IPS DF 6.9 (cell line): ENCODE measurements around the gene RNPS1.
"Not testable (repeated sequence)": the region's sequence is repeated elsewhere in the genome, so short reads cannot be mapped to it uniquely, and the experiment has no call there.

Experiments
- DNase-seq: peaks from one replicate; pipeline ENCODE4 v3.0.0-alpha.2; 2013; ENCODE audit warnings: low read depth, low spot score
- H3K27ac ChIP-seq: one replicate; pipeline ENCODE4 v1.5.1; 2013; ENCODE audit warnings: low read length, control low read depth
- H3K27me3 ChIP-seq: 2 replicates; pipeline ENCODE4 v1.6.1; 2013; ENCODE audit warnings: mild to moderate bottlenecking, low read length; ENCODE audit not compliant: control insufficient read depth, insufficient read depth
- H3K36me3 ChIP-seq: 2 replicates; pipeline ENCODE4 v1.6.1; 2013; ENCODE audit warnings: low read length; ENCODE audit not compliant: control insufficient read depth, insufficient read depth
- H3K4me1 ChIP-seq: 2 replicates; pipeline ENCODE4 v1.6.1; 2013; ENCODE audit warnings: low read length; ENCODE audit not compliant: control insufficient read depth, insufficient read depth
- H3K4me3 ChIP-seq: 2 replicates; pipeline ENCODE4 v1.5.1; 2013; ENCODE audit warnings: mild to moderate bottlenecking, low read length
- H3K9me3 ChIP-seq: 2 replicates; pipeline ENCODE4 v1.6.1; 2013; ENCODE audit warnings: low read length, inconsistent platforms; ENCODE audit not compliant: control insufficient read depth, insufficient read depth
- WGBS: extraction: QIAGEN DNeasy Blood & Tissue Kit; methylation state at CpG from one replicate; pipeline ENCODE4 v1.1.7; 2013; ENCODE audit warnings: mixed read lengths, missing lambda C conversion rate; ENCODE audit not compliant: insufficient read length, insufficient coverage; 5-methylcytosine and 5-hydroxymethylcytosine counted together

Gene RNPS1

DNA sequence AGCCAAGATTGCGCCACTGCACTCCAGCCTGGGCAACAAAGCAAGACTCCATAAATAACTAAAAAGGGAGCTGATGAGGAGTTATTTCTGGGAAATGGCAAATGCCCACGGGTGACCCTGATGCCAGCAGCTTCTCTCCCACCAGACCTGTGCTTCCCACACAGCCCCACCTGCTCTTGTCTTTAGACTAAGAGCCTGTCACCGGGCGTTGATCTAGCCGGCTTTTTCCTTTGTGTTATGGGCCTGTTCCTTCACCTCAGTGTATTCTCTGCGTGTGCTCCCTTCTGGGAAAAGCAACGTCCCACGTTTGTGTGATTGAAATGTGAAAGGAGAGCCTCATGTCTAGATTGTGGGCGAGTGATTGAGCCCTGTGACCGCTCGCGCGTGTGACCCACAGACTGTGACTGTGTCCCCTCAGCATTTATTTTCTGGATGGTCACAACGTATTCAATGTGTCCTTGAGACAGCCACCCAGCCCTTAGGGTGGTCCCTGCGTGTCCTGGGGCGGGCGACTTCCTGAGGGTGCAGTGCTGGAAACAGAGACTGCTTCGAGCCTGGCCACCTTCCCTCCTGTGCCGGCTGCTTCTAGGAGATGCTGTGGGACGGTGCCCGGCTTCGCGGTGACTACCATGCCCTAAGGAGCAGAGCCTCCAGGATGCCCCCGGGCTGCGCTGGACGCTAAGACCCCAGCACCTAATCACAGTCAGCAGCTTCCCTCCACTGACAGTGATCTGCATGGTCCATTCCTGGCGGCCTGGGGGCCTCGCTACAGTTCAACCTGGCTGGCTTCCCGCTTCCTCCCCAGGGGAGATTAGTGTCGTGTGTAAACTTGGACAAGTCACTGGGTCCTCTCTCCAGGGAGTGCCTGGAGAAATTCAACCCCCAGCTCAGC lies 7.8 kb upstream of the RNPS1 start:
- Histone ChIP-seq H3K27ac (no peak overlapping the region), H3K4me1 (peaks cover 1% of the 10 kb centered on the region; the same call in 1 of the 2 replicates), H3K27me3 (no peaks in the 10 kb centered on the region), H3K4me3 (no peak overlapping the region), H3K36me3 (no peaks in the 10 kb centered on the region; the same call in 1 of the 2 replicates), H3K9me3 (no peaks in the 10 kb centered on the region)
- DNase-seq = no peak
- WGBS = no CpG with 5 or more reads among the region's 30 CpGs

DNA sequence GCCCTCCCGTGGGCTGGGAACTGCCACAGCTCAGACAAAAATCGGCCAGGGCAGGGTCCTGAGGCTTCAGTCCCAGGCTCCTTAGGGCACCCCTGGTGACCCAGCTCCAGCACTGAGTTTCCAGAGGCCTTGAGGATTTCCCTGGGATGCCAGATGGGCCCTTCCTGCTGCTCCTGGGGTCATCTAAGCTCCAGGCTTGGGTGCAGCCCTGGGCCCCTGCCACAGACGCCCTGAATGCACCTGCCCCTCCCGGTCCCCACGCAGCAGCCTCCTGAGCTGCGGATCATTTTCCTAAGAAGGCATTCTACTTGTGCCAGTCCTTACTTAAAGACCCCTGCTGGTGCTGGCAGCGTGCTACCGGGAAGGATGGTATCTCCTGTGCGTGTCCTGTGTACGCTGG lies 6.0 kb upstream of the RNPS1 start:
- H3K4me1 ChIP-seq = peaks cover 1% of the 10 kb centered on the region; the same call in 1 of the 2 replicates
- WGBS = no CpG with 5 or more reads among the region's 10 CpGs
- no peaks in the 10 kb centered on the region for H3K27me3 ChIP-seq
- H3K36me3 ChIP-seq = no peaks in the 10 kb centered on the region; the same call in 1 of the 2 replicates
- H3K9me3 ChIP-seq = no peaks in the 10 kb centered on the region
- H3K4me3 ChIP-seq = no peak overlapping the region
- no peak for DNase-seq
- H3K27ac ChIP-seq = no peak overlapping the region

DNA sequence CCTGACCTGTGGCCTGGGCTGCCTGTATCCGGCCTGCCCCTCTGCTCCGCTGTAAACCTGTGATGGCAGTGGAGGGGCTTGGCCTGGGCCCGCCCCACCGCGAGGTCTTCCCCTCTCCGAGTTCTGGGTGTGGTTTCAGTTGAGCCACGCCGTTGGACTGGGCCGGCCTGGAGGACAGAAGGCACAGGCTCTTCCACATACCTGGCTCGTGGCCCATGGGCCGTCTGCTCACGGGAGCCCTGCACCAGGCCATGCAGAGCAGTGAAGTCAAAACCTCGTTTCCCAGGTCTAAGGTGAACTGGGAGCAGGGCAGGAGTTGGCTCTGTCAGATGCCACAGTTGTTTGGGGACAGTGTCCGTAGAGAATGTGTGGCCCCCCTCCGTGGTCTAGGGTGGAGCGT lies 5.6 kb upstream of the RNPS1 start:
- Histone ChIP-seq H3K27me3 (no peaks in the 10 kb centered on the region), H3K4me3 (no peak overlapping the region), H3K27ac (no peak overlapping the region), H3K36me3 (no peaks in the 10 kb centered on the region; the same call in 1 of the 2 replicates), H3K4me1 (peaks cover 1% of the 10 kb centered on the region; the same call in 1 of the 2 replicates), H3K9me3 (no peaks in the 10 kb centered on the region)
- DNase-seq = no peak
- WGBS = no CpG with 5 or more reads among the region's 16 CpGs

DNA sequence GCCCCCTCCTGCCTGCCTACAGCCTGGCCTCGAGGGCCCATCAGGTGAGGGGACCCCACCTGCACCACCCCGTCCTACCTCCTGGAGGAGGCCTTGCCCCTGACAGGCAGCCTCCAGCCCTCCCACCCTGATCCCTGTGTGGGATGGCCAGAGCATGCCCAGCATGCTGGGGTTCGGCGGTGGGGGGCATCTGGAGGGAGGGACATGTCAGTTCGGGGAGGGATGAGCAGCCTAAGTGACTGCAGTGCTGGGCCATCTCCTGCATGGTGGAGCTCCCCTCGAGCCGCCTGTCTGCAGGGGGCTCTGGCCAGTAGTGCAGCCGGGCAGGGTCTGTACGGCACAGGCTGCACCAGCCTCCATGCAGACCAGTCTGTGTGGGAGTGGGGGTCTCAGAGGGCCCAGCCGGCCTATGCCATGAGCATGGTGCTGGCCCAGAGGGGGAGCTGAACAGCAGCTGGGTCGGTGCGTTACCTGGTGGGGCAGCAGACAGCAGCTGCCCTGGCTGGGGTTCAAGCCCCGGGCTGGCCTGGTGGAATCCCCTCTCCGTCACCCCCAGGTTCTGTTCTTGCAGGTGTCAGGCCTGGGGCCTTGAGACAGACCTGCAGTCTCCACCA lies 4.0 kb upstream of the RNPS1 start:
- Histone ChIP-seq H3K4me3 (no peak overlapping the region), H3K27me3 (no peaks in the 10 kb centered on the region), H3K4me1 (no peaks in the 10 kb centered on the region), H3K36me3 (no peaks in the 10 kb centered on the region; the same call in 1 of the 2 replicates), H3K27ac (no peak overlapping the region), H3K9me3 (no peaks in the 10 kb centered on the region)
- WGBS = no CpG with 5 or more reads among the region's 14 CpGs
- DNase-seq = no peak

DNA sequence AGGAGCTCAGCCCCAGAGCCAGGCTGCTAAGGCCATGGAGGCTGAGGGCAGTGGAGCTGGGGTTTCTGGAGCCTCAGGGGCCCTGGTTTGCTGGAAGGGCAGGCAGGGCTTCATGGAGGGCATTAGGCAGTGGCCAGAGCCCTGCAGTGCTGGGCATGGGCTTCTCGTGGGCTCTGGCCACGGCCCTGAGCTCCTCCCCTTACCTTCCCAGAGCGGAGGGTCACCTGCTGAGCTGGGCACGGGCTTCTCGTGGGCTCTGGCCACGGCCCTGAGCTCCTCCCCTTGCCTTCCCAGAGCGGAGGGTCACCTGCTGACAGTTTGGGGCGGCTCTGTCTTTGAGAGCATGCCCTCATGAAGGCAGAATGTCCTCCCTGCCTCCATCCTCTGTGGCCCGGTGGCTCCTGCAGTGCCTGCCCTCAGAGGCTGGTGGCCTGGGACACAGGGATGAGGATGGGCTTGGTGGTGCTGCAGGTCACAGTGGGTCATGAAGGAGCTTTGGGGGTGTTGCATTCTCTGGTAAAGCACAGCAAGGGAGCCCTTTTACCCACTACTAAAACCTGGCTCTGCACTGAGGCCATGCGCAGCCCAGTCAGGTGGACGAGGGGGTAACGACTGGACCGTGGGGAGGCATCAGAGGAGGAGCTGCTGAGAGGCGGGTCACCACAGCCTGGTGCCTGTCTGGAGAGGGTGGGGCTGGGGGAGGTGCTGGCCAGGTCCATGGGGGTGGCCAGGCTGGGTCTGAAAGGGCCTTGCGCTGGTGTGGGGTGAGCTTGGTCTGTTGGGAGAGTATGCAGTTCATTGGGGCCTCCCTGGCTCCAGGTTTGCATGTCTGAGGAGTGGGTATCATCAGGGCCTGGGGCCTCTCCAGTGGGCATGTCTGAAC lies 2.9 kb upstream of the RNPS1 start:
- Histone ChIP-seq H3K36me3 (no peaks in the 10 kb centered on the region; the same call in 1 of the 2 replicates), H3K9me3 (no peaks in the 10 kb centered on the region), H3K27ac (no peak overlapping the region), H3K27me3 (no peaks in the 10 kb centered on the region), H3K4me3 (no peak overlapping the region), H3K4me1 (no peaks in the 10 kb centered on the region)
- DNase-seq = no peak
- no CpG with 5 or more reads among the region's 15 CpGs for WGBS

- Histone ChIP-seq H3K9me3 (no peaks in the 10 kb centered on the region), H3K27ac (no peak overlapping the region), H3K4me1 (no peaks in the 10 kb centered on the region), H3K36me3 (no peaks in the 10 kb centered on the region; the same call in 1 of the 2 replicates), H3K4me3 (no peak overlapping the region), H3K27me3 (no peaks in the 10 kb centered on the region)
- DNase-seq = no peak
- WGBS = no CpG with 5 or more reads among the region's 9 CpGs
Measured at GRCh38 chr16:2270070-2270462, 2.1 kb upstream of the RNPS1 start.

- WGBS = no CpG with 5 or more reads among the region's 54 CpGs
- not testable (repeated sequence) for H3K27me3 ChIP-seq, H3K27ac ChIP-seq, H3K4me1 ChIP-seq, DNase-seq, H3K9me3 ChIP-seq
- peaks cover 15% of the 10 kb centered on the region for H3K36me3 ChIP-seq
- peak overlapping the region; percentile 53 for H3K4me3 ChIP-seq
Measured at GRCh38 chr16:2267505-2267912, 417 bp downstream of the RNPS1 start.

- H3K27me3 ChIP-seq, H3K9me3 ChIP-seq, H3K4me1 ChIP-seq, DNase-seq, H3K27ac ChIP-seq: not testable (repeated sequence)
- peaks cover 21% of the 10 kb centered on the region for H3K36me3 ChIP-seq
- no CpG with 5 or more reads among the region's 12 CpGs for WGBS
- H3K4me3 ChIP-seq = peak overlapping the region; percentile 53; the same call in 1 of the 2 replicates
Measured at GRCh38 chr16:2266887-2267286, 1.0 kb downstream of the RNPS1 start.

- H3K4me1 ChIP-seq, H3K27ac ChIP-seq, H3K4me3 ChIP-seq, H3K9me3 ChIP-seq, H3K27me3 ChIP-seq, DNase-seq: not testable (repeated sequence)
- WGBS = no CpG with 5 or more reads among the region's 14 CpGs
- peaks cover 26% of the 10 kb centered on the region for H3K36me3 ChIP-seq
Measured at GRCh38 chr16:2263026-2263425, 4.9 kb downstream of the RNPS1 start.

- Histone ChIP-seq H3K4me1 (no peaks in the 10 kb centered on the region), H3K27ac (no peak overlapping the region), H3K9me3 (no peaks in the 10 kb centered on the region), H3K27me3 (no peaks in the 10 kb centered on the region), H3K36me3 (peaks cover 49% of the 10 kb centered on the region), H3K4me3 (no peak overlapping the region)
- WGBS = no CpG with 5 or more reads among the region's 8 CpGs
- no peak for DNase-seq
Measured at GRCh38 chr16:2260250-2260649, 7.7 kb downstream of the RNPS1 start.
